ENCODE measurements around the gene ST8SIA6. TPM values are rescaled to one million over a fixed set of nuclear protein-coding genes. Genes with fewer than 3 reads are reported as not detected.

Gene ST8SIA6
- total RNA-seq, 1 experiment from 2014 or later: not detected

DNA sequence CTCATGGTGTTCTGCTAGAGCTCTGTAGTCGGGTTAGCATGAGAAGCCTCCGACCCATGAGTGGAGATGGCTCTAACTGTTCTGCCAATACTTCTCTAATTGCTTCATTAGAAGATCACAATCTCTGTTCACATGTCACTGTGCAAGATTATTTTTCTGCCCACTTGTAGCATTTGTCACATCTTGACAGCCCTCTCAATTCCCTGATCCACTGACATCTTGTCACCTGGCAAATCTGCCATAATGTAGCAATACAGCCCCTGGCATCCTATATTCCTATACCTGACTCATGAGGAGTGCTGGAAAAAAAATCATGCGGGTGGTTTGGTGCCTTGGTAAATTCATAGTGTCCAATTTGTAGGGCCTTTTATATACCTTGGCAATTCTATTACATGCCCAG lies 58.4 kb downstream of the ST8SIA6 start:
- intact Hi-C loops (cut with micrococcal nuclease): no loop called here
- Histone ChIP-seq H4K20me1 (ENCODE audit: low read length) (no peaks in the 10 kb centered on the region), H2AFZ (ENCODE audit: low read length) (no peak overlapping the region), H3K79me2 (ENCODE audit: low read length) (no peaks in the 10 kb centered on the region), H3K9me2 (replicated peaks; ENCODE audit: low read length) (no peaks in the 10 kb centered on the region), H3K9ac (ENCODE audit: low read length) (no peak overlapping the region), H3K36me3 (ENCODE audit: low read depth, low read length) (no peaks in the 10 kb centered on the region), H3K27me3 (ENCODE audit: low read length) (no peaks in the 10 kb centered on the region), H3K27ac (ENCODE audit: low read length) (no peak overlapping the region), H3K9me3 (ENCODE audit: low read length) (no peaks in the 10 kb centered on the region), H3K4me3 (ENCODE audit: low read length) (no peak overlapping the region), H3F3A (ENCODE audit: low read length, unreplicated experiment) (no peaks in the 10 kb centered on the region), H3K4me1 (ENCODE audit: insufficient read depth, low read length) (no peaks in the 10 kb centered on the region), H3K4me2 (ENCODE audit: low read length) (no peak overlapping the region)
- no peak for ATAC-seq
- POLR2A ChIA-PET (ENCODE audit: unreplicated experiment): no interaction called here
- DNase-seq: no peak
- no TSS peak for BruUV-seq (replicated peaks)
- CTCF ChIA-PET: no interaction called here
- TF ChIP-seq, protein P1, sequence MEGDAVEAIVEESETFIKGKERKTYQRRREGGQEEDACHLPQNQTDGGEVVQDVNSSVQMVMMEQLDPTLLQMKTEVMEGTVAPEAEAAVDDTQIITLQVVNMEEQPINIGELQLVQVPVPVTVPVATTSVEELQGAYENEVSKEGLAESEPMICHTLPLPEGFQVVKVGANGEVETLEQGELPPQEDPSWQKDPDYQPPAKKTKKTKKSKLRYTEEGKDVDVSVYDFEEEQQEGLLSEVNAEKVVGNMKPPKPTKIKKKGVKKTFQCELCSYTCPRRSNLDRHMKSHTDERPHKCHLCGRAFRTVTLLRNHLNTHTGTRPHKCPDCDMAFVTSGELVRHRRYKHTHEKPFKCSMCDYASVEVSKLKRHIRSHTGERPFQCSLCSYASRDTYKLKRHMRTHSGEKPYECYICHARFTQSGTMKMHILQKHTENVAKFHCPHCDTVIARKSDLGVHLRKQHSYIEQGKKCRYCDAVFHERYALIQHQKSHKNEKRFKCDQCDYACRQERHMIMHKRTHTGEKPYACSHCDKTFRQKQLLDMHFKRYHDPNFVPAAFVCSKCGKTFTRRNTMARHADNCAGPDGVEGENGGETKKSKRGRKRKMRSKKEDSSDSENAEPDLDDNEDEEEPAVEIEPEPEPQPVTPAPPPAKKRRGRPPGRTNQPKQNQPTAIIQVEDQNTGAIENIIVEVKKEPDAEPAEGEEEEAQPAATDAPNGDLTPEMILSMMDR (conservative IDR thresholded peaks at IDR 0.05; ENCODE audit: low read depth, low read length): no peak
- no peak for TF ChIP-seq EZH2 (IDR thresholded peaks at IDR 0.05; ENCODE audit: low read length, unreplicated experiment)
- TF ChIP-seq EZH2phosphoT487 (IDR thresholded peaks at IDR 0.05; ENCODE audit: borderline replicate concordance, low read length): no peak

- intact Hi-C loops (cut with micrococcal nuclease): no loop called here
- no peak overlapping the region for H3K4me3 ChIP-seq (ENCODE audit: low read length)
- no peak overlapping the region for H3K4me2 ChIP-seq (ENCODE audit: low read length)
- TF ChIP-seq EZH2 (IDR thresholded peaks at IDR 0.05; ENCODE audit: low read length, unreplicated experiment) (no peak), EZH2phosphoT487 (IDR thresholded peaks at IDR 0.05; ENCODE audit: borderline replicate concordance, low read length) (no peak)
- TF ChIP-seq, protein P1 (conservative IDR thresholded peaks at IDR 0.05; ENCODE audit: low read depth, low read length): no peak
- no peaks in the 10 kb centered on the region for H3K9me2 ChIP-seq (replicated peaks; ENCODE audit: low read length)
- no peaks in the 10 kb centered on the region for H3K9me3 ChIP-seq (ENCODE audit: low read length)
- ATAC-seq (no peak), DNase-seq (no peak)
- CTCF ChIA-PET: interaction anchor here (0.6 kb wide), 1 partner anchor 9 kb away, joined by 4 read pairs; no protein-coding TSS in a partner anchor
- no peaks in the 10 kb centered on the region for H3K4me1 ChIP-seq (ENCODE audit: insufficient read depth, low read length)
- no peaks in the 10 kb centered on the region for H4K20me1 ChIP-seq (ENCODE audit: low read length)
- POLR2A ChIA-PET (ENCODE audit: unreplicated experiment): no interaction called here
- H2AFZ ChIP-seq (ENCODE audit: low read length): no peak overlapping the region
- H3K9ac ChIP-seq (ENCODE audit: low read length): no peak overlapping the region
- H3K27ac ChIP-seq (ENCODE audit: low read length): no peak overlapping the region
- no TSS peak for BruUV-seq (replicated peaks)
- no peaks in the 10 kb centered on the region for H3K27me3 ChIP-seq (ENCODE audit: low read length)
- no peaks in the 10 kb centered on the region for H3K36me3 ChIP-seq (ENCODE audit: low read depth, low read length)
- H3F3A ChIP-seq (ENCODE audit: low read length, unreplicated experiment): no peaks in the 10 kb centered on the region
- H3K79me2 ChIP-seq (ENCODE audit: low read length): no peaks in the 10 kb centered on the region
Observed at GRCh38 chr10:17394854-17395253, 59.5 kb downstream of the ST8SIA6 start.

GRCh38 chr10:17387861-17388503 lies 66.4 kb downstream of the ST8SIA6 start:
- peak; percentile 83 for ATAC-seq

More at GRCh38 chr10:17387861-17388503, 66.4 kb downstream of the ST8SIA6 start:
- Histone ChIP-seq H3K9me2 (replicated peaks; ENCODE audit: low read length) (no peaks in the 10 kb centered on the region), H3K9ac (ENCODE audit: low read length) (no peak overlapping the region), H3K79me2 (ENCODE audit: low read length) (no peaks in the 10 kb centered on the region), H3F3A (ENCODE audit: low read length, unreplicated experiment) (no peaks in the 10 kb centered on the region), H4K20me1 (ENCODE audit: low read length) (no peaks in the 10 kb centered on the region), H3K9me3 (ENCODE audit: low read length) (no peaks in the 10 kb centered on the region), H3K27ac (ENCODE audit: low read length) (peak overlapping the region; percentile 64), H3K4me3 (ENCODE audit: low read length) (peak overlapping the region; percentile 15; the same call in 1 of the 2 replicates), H2AFZ (ENCODE audit: low read length) (peak overlapping the region; percentile 42; the same call in 1 of the 2 replicates), H3K4me2 (ENCODE audit: low read length) (peak overlapping the region; percentile 68), H3K27me3 (ENCODE audit: low read length) (no peaks in the 10 kb centered on the region), H3K4me1 (ENCODE audit: insufficient read depth, low read length) (peaks cover 17% of the 10 kb centered on the region; the same call in 1 of the 2 replicates), H3K36me3 (ENCODE audit: low read depth, low read length) (no peaks in the 10 kb centered on the region)
- TF ChIP-seq EZH2 (IDR thresholded peaks at IDR 0.05; ENCODE audit: low read length, unreplicated experiment): no peak
- TF ChIP-seq, protein P1 (conservative IDR thresholded peaks at IDR 0.05; ENCODE audit: low read depth, low read length): no peak
- TF ChIP-seq EZH2phosphoT487 (IDR thresholded peaks at IDR 0.05; ENCODE audit: borderline replicate concordance, low read length): no peak
- intact Hi-C loops (cut with micrococcal nuclease): no loop called here
- CTCF ChIA-PET: no interaction called here
- peak; percentile 81 for DNase-seq
- no TSS peak for BruUV-seq (replicated peaks)
- POLR2A ChIA-PET (ENCODE audit: unreplicated experiment): no interaction called here
